Adrenal gland (tissue), 12 donors: Measurements from ENCODE around the gene FAM8A1. TPM values are rescaled to one million over a fixed set of nuclear protein-coding genes. Genes with fewer than 3 reads are reported as not detected.
"Not testable (repeated sequence)": the region's sequence is repeated elsewhere in the genome, so short reads cannot be mapped to it uniquely, and the experiment has no call there.

Experiments used
- DNase-seq, 7 donors: peaks; one replicate each; pipeline ENCODE4 v3.0.0-alpha.2; 2019 to 2020
- H3K27ac ChIP-seq, 5 donors: fragments of 200-600 bp; sonication (generic) in 4 of 5; 1 replicate in 3 of 5; 2 replicates in 2 of 5; pipeline versions ENCODE4 v1.5.1 to v1.8.0; 2016 to 2020; ENCODE audit warnings: mild to moderate bottlenecking in 1 of 5
- H3K27me3 ChIP-seq: fragments of 200-600 bp; 2 replicates; pipeline ENCODE4 v1.8.0; 2021
- H3K36me3 ChIP-seq, 2 donors: fragments of 200-600 bp; replicated peaks in 1 of 2; 1 replicate in 1 of 2; 2 replicates in 1 of 2; pipeline versions ENCODE4 v1.5.1 to v1.8.0; 2018 to 2022
- H3K4me1 ChIP-seq, 2 donors: fragments of 200-600 bp; replicated peaks in 1 of 2; 1 replicate in 1 of 2; 2 replicates in 1 of 2; pipeline versions ENCODE4 v1.5.1 to v1.8.0; 2018 to 2021
- H3K4me3 ChIP-seq, 4 donors: fragments of 200-600 bp; sonication (generic) in 3 of 4; one replicate each; pipeline ENCODE4 v1.5.1; 2016 to 2018
- H3K9me3 ChIP-seq, 3 donors: fragments of 200-600 bp; sonication (generic) in 1 of 3; replicated peaks in 1 of 3; 1 replicate in 2 of 3; 2 replicates in 1 of 3; pipeline versions ENCODE4 v1.5.1 to v1.8.0; 2016 to 2021
- CTCF ChIP-seq, 6 experiments: fragments of 450-650 bp in 4 of 6; fragments of 200-600 bp in 2 of 6; sonication (generic) in 1 of 6; IDR thresholded peaks; 1 replicate in 5 of 6; 2 replicates in 1 of 6; pipeline versions ENCODE4 v1.5.1 to v1.8.0; 2016 to 2021; ENCODE audit warnings: antibody characterized with exemption in 6 of 6, mild to moderate bottlenecking in 2 of 6, moderate library complexity in 1 of 6
- POLR2A ChIP-seq, 2 donors: fragments of 450-650 bp; IDR thresholded peaks; one replicate each; pipeline ENCODE4 v1.6.1; 2017; ENCODE audit warnings: antibody characterized with exemption in 2 of 2, mild to moderate bottlenecking in 2 of 2, moderate library complexity in 1 of 2
- WGBS, 4 donors: extraction: QIAGEN DNeasy Blood & Tissue Kit in 2 of 4; methylation state at CpG; one replicate each; pipeline versions ENCODE4 v1.1.5 to v1.1.7; 2013 to 2017; 5-methylcytosine and 5-hydroxymethylcytosine counted together
- intact Hi-C, 2 donors: fragments of 100-400 bp; cut with DNase I; formaldehyde crosslinking; loops; one replicate each; pipeline versions ENCODE4 v1.14.1 to v1.15.0; 2022 to 2023
- polyA plus RNA-seq, 3 donors: library from polyadenylated mRNA; stranded (reverse); fragments of 200-250 nt in 2 of 3; fragments of 350-450 nt in 1 of 3; fragmentation: Illumina TruSeq in 1 of 3; extraction: RNeasy Lipid Tissue Mini Kit (QIAGEN cat#74804) in 1 of 3; gene quantifications; one replicate each; pipeline ENCODE4 v1.2.3, GENCODE V29; 2013 to 2014
- total RNA-seq, 9 donors: library from RNA; depleted of rRNA in 4 of 9; stranded (reverse); fragments of >200 nt in 4 of 9; fragments of 120-200 nt in 1 of 9; fragmentation: NEBNext Ultra II Directional in 1 of 9; extraction: Animal tissue kit (Norgen Biotek cat#: 25700) in 1 of 9; gene quantifications; one replicate each; pipeline versions ENCODE4 v1.1.0 to v1.2.4, GENCODE V29; 2013 to 2023
- donor health status: healthy with polysubstance abuse.
- donor health status: Bipolar disorder and iron deficiency.
- donor health status: DM: yes; HTN: yes; CAD: no.
- donor health status: DM: no; HTN: no; CAD: no.
- donor health status: DM: no; HTN: no; CAD: no.
- donor health status: DM: yes; HTN: yes; CAD: no.

FAM8A1 gene
- total and polyA plus RNA-seq, 12 donors, result 6.5 to 34.7 (median 21.5) TPM

GRCh38 chr6:17577059-17577458 lies 23.0 kb upstream of the FAM8A1 start:
- Histone ChIP-seq H3K4me1 (peaks cover 0 to 5% of the 10 kb centered on the region in 2 donors), H3K36me3 (no peaks in the 10 kb centered on the region), H3K4me3 (no peak overlapping the region), H3K9me3 (no peaks in the 10 kb centered on the region), H3K27me3 (no peaks in the 10 kb centered on the region), H3K27ac (no peak overlapping the region)
- TF ChIP-seq CTCF (IDR thresholded peaks at IDR 0.05) (no peak), POLR2A (IDR thresholded peaks at IDR 0.05) (no peak)
- no peak for DNase-seq
- intact Hi-C loops, result loop anchor here in 1 of 2 donors (10.0 kb wide), 1 partner anchor 292 kb away; the partner anchor contains the start of gene RBM24
- 67 to 100% (median 91%) methylated on average over 1 of the region's 1 CpG for WGBS, 4 donors

GRCh38 chr6:17580518-17581048 lies 19.5 kb upstream of the FAM8A1 start:
- peak in 1 of 2 donors; percentile 15 for TF ChIP-seq POLR2A (IDR thresholded peaks at IDR 0.05)
- TF ChIP-seq CTCF (IDR thresholded peaks at IDR 0.05), result no peak
- Histone ChIP-seq H3K4me1 (peaks cover 0 to 5% of the 10 kb centered on the region in 2 donors), H3K27ac (peak overlapping the region in 2 of 5 donors; percentile 17 to 21), H3K27me3 (no peaks in the 10 kb centered on the region), H3K36me3 (no peaks in the 10 kb centered on the region), H3K4me3 (peak overlapping the region in 2 of 4 donors; percentile 33 to 66), H3K9me3 (no peaks in the 10 kb centered on the region)
- peak; percentile 24 to 63 (median 45) for DNase-seq
- WGBS, 4 donors, result 10 to 29% (median 16%) methylated on average over 29 to 53 of the region's 53 CpGs
- intact Hi-C loops, result loop anchor here (5.0 to 10.0 kb wide), 3 partner anchors 214 to 544 kb away; partner anchors contain the start of gene NHLRC1 (in 1 of the 2)

GRCh38 chr6:17581282-17581681 lies 18.8 kb upstream of the FAM8A1 start:
- not testable (repeated sequence) for H3K9me3 ChIP-seq, H3K27ac ChIP-seq, DNase-seq, H3K4me1 ChIP-seq, H3K27me3 ChIP-seq, H3K4me3 ChIP-seq, H3K36me3 ChIP-seq
- intact Hi-C loops, result loop anchor here (5.0 to 10.0 kb wide), 3 partner anchors 214 to 544 kb away; partner anchors contain the start of gene NHLRC1 (in 1 of the 2)
- 93 to 97% (median 95%) methylated on average over 6 to 7 of the region's 7 CpGs for WGBS, 4 donors

GRCh38 chr6:17583811-17584210 lies 16.3 kb upstream of the FAM8A1 start:
- Histone ChIP-seq H3K27ac (peak overlapping the region in 3 of 5 donors; percentile 30 to 40 (median 33)), H3K36me3 (no peaks in the 10 kb centered on the region), H3K4me3 (peak overlapping the region in 1 of 4 donors; percentile 9), H3K4me1 (peaks cover 0 to 5% of the 10 kb centered on the region in 2 donors), H3K27me3 (no peaks in the 10 kb centered on the region), H3K9me3 (no peaks in the 10 kb centered on the region)
- intact Hi-C loops, result loop anchor here (2.0 to 10.0 kb wide), 4 partner anchors 211 to 541 kb away; partner anchors contain the start of gene NHLRC1 (in 1 of the 2)
- TF ChIP-seq POLR2A (IDR thresholded peaks at IDR 0.05) (no peak), CTCF (IDR thresholded peaks at IDR 0.05) (no peak)
- peak in 2 of 7 donors; percentile 24 for DNase-seq
- WGBS, 4 donors, result 7 to 21% (median 14%) methylated on average over 5 of the region's 5 CpGs
